CD14-positive monocyte (primary cell): ENCODE data around the gene EMC8. TPM values are rescaled to one million over a fixed set of nuclear protein-coding genes. Genes with fewer than 3 reads are reported as not detected.

ENCODE experiments used
- DNase-seq, 3 donors: peaks; one replicate each; pipeline ENCODE4 v3.0.0-alpha.2; 2011 to 2022
- H2AFZ ChIP-seq: 2 replicates; pipeline ENCODE4 v1.6.0; 2012; ENCODE audit warnings: mild to moderate bottlenecking, low read depth, low read length, inconsistent platforms; ENCODE audit not compliant: insufficient read depth, poor library complexity, severe bottlenecking
- H3K27ac ChIP-seq, 2 donors: 1 replicate in 1 of 2; 2 replicates in 1 of 2; pipeline ENCODE4 v1.5.1; 2012 to 2013; ENCODE audit warnings: low read length in 2 of 2, control low read depth in 1 of 2, inconsistent platforms in 1 of 2, low read depth in 1 of 2, mild to moderate bottlenecking in 1 of 2
- H3K27me3 ChIP-seq, 2 donors: one replicate each; pipeline versions ENCODE4 v1.6.0 to v1.6.1; 2011 to 2013; ENCODE audit warnings: low read length in 2 of 2; ENCODE audit not compliant: control insufficient read depth in 2 of 2, insufficient read depth in 2 of 2
- H3K36me3 ChIP-seq, 2 donors: replicated peaks in 1 of 2; 1 replicate in 1 of 2; 2 replicates in 1 of 2; pipeline versions ENCODE4 v1.5.1 to v1.6.1; 2012 to 2013; ENCODE audit warnings: low read length in 2 of 2, control low read depth in 1 of 2, inconsistent platforms in 1 of 2, mild to moderate bottlenecking in 1 of 2; ENCODE audit not compliant: insufficient read depth in 2 of 2, control insufficient read depth in 1 of 2
- H3K4me1 ChIP-seq, 2 donors: 1 replicate in 1 of 2; 2 replicates in 1 of 2; pipeline versions ENCODE4 v1.5.1 to v1.6.1; 2012 to 2013; ENCODE audit warnings: low read length in 2 of 2, control low read depth in 1 of 2, inconsistent platforms in 1 of 2, mild to moderate bottlenecking in 1 of 2, moderate library complexity in 1 of 2; ENCODE audit not compliant: insufficient read depth in 2 of 2, control insufficient read depth in 1 of 2
- H3K4me2 ChIP-seq: replicated peaks from 2 replicates; pipeline ENCODE3; 2012; ENCODE audit warnings: low read length, moderate library complexity, mild to moderate bottlenecking; ENCODE audit not compliant: poor library complexity, severe bottlenecking; ENCODE audit errors: extremely low read depth
- H3K4me3 ChIP-seq, 3 experiments: fragments of 200-600 bp in 1 of 3; sonication (generic) in 1 of 3; replicated peaks in 1 of 3; 1 replicate in 2 of 3; 2 replicates in 1 of 3; pipeline ENCODE4 v1.5.1; 2011 to 2013; ENCODE audit warnings: low read length in 3 of 3, mild to moderate bottlenecking in 3 of 3, control low read depth in 2 of 3, low read depth in 2 of 3, inconsistent platforms in 1 of 3, moderate library complexity in 1 of 3
- H3K79me2 ChIP-seq: 2 replicates; pipeline ENCODE4 v1.6.0; 2012; ENCODE audit warnings: mild to moderate bottlenecking, control low read depth, inconsistent platforms, low read length, moderate library complexity; ENCODE audit not compliant: insufficient read depth
- H3K9ac ChIP-seq: 2 replicates; pipeline ENCODE4 v1.6.0; 2017; ENCODE audit warnings: low read length, mild to moderate bottlenecking; ENCODE audit not compliant: insufficient read depth, poor library complexity, severe bottlenecking
- H3K9me3 ChIP-seq, 2 donors: replicated peaks in 1 of 2; 1 replicate in 1 of 2; 2 replicates in 1 of 2; pipeline versions ENCODE4 v1.5.1 to v1.6.1; 2012 to 2013; ENCODE audit warnings: low read length in 2 of 2, control low read depth in 1 of 2; ENCODE audit not compliant: control insufficient read depth in 1 of 2, insufficient read depth in 1 of 2
- H4K20me1 ChIP-seq: 2 replicates; pipeline ENCODE4 v1.6.0; 2012; ENCODE audit warnings: mild to moderate bottlenecking, low read length, control low read depth, moderate library complexity; ENCODE audit not compliant: insufficient read depth
- H3K27ac Mint-ChIP-seq, 7 donors: one replicate each; pipeline ENCODE4 v1.8.0; 2020; ENCODE audit warnings: mild to moderate bottlenecking in 7 of 7, mixed read lengths in 7 of 7, moderate library complexity in 6 of 7, inconsistent platforms in 2 of 7
- H3K27me3 Mint-ChIP-seq, 3 donors: one replicate each; pipeline ENCODE4 v1.8.0; 2021 to 2022; ENCODE audit warnings: low read depth in 3 of 3, mild to moderate bottlenecking in 3 of 3, mixed read lengths in 3 of 3, moderate library complexity in 3 of 3, inconsistent platforms in 1 of 3
- H3K36me3 Mint-ChIP-seq, 2 donors: one replicate each; pipeline ENCODE4 v1.8.0; 2020; ENCODE audit warnings: mixed read lengths in 2 of 2, inconsistent platforms in 1 of 2, mild to moderate bottlenecking in 1 of 2
- H3K4me1 Mint-ChIP-seq: one replicate; pipeline ENCODE4 v1.8.0; 2020; ENCODE audit warnings: mild to moderate bottlenecking, mixed read lengths
- H3K4me3 Mint-ChIP-seq, 2 donors: one replicate each; pipeline ENCODE4 v1.8.0; 2020; ENCODE audit warnings: mild to moderate bottlenecking in 2 of 2, mixed read lengths in 2 of 2, moderate library complexity in 1 of 2
- H3K9me3 Mint-ChIP-seq, 7 donors: one replicate each; pipeline ENCODE4 v1.8.0; 2020 to 2022; ENCODE audit warnings: mixed read lengths in 7 of 7, mild to moderate bottlenecking in 6 of 7, moderate library complexity in 6 of 7, inconsistent platforms in 2 of 7
- WGBS: methylation state at CpG from one replicate; pipeline ENCODE4 v1.1.5; 2013; ENCODE audit warnings: missing lambda C conversion rate; ENCODE audit not compliant: insufficient coverage; 5-methylcytosine and 5-hydroxymethylcytosine counted together
- intact Hi-C, 2 donors: fragments of 100-400 bp; cut with micrococcal nuclease; formaldehyde crosslinking; loops; one replicate each; pipeline versions ENCODE4 v1.15.0 to v1.15.1; 2023
- polyA plus RNA-seq, 3 donors: library from polyadenylated mRNA; depleted of rRNA in 1 of 3; unstranded in 2 of 3; stranded (reverse) in 1 of 3; fragments of 300-500 nt in 2 of 3; fragments of >200 nt in 1 of 3; fragmentation: Illumina TruSeq in 2 of 3; gene quantifications; 1 replicate in 2 of 3; 2 replicates in 1 of 3; pipeline ENCODE4 v1.2.3, GENCODE V29; 2012 to 2021
- TF ChIP-seq, protein P1 (sequence below): fragments of 200-600 bp; IDR thresholded peaks from one replicate; pipeline ENCODE4 v1.8.0; 2022; ENCODE audit warnings: antibody characterized with exemption, mild to moderate bottlenecking

The EMC8 gene
- polyA plus RNA-seq, 3 donors, result 28.2 to 30.0 (median 29.9) TPM

DNA sequence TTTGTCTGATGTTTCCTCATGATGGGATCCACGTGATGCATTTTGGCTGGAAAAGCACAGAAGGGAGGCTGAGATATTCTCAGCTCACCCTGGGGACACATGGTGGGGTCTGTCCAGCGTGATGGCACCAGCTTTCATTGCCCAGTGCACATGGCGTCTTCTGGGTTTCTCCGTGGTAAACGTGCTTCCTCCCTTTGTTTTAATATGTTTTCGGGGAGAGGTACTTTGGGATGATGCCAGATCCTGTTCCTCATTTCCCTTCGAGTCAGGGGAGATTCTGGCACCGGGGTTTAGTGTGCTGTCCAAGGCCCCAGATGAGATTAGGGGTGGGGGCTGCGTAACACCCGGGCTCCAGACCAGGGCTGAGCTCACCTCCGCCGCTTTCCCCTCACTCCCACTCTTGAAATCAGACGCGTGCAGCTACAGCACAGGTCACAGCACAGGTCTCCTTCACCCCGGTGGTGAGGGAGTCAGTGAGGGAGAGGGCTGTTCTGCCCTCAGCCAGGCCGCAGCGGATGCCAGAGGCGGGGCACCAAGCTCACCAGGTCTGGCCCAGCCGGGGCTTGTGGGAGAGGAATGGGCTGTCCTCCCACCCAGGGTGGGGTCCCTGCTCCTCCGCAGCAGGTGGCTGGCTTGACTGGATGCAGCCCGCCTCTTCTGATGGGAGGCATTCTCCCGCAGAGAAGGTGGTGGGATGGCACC lies 34.0 kb upstream of the EMC8 start:
- Histone ChIP-seq H3K4me3 (no peak overlapping the region), H3K27ac (no peak overlapping the region), H3K36me3 (no peaks in the 10 kb centered on the region), H3K9me3 (peaks cover 0 to 3% of the 10 kb centered on the region in 2 donors), H3K9ac (no peak overlapping the region), H4K20me1 (no peaks in the 10 kb centered on the region), H3K4me1 (peaks cover 59% of the 10 kb centered on the region in 2 donors), H2AFZ (peak overlapping the region; percentile 32), H3K79me2 (no peaks in the 10 kb centered on the region), H3K4me2 (no peak overlapping the region), H3K27me3 (no peaks in the 10 kb centered on the region)
- peak; percentile 27 to 65 (median 38) for DNase-seq
- Mint-ChIP-seq H3K36me3 (peaks cover 0 to 9% of the 10 kb centered on the region in 2 donors), H3K4me1 (peaks cover 73% of the 10 kb centered on the region), H3K4me3 (peak overlapping the region in 1 of 2 donors; percentile 61), H3K9me3 (peaks cover 0 to 9% (median 6%) of the 10 kb centered on the region in 7 donors), H3K27ac (peak overlapping the region in 5 of 7 donors; percentile 5 to 81 (median 42)), H3K27me3 (peaks cover 2 to 14% (median 10%) of the 10 kb centered on the region in 3 donors)
- intact Hi-C loops, result no loop called here
- 58% methylated on average over 12 of the region's 22 CpGs for WGBS
- TF ChIP-seq, protein P1, sequence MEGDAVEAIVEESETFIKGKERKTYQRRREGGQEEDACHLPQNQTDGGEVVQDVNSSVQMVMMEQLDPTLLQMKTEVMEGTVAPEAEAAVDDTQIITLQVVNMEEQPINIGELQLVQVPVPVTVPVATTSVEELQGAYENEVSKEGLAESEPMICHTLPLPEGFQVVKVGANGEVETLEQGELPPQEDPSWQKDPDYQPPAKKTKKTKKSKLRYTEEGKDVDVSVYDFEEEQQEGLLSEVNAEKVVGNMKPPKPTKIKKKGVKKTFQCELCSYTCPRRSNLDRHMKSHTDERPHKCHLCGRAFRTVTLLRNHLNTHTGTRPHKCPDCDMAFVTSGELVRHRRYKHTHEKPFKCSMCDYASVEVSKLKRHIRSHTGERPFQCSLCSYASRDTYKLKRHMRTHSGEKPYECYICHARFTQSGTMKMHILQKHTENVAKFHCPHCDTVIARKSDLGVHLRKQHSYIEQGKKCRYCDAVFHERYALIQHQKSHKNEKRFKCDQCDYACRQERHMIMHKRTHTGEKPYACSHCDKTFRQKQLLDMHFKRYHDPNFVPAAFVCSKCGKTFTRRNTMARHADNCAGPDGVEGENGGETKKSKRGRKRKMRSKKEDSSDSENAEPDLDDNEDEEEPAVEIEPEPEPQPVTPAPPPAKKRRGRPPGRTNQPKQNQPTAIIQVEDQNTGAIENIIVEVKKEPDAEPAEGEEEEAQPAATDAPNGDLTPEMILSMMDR, result no peak

DNA sequence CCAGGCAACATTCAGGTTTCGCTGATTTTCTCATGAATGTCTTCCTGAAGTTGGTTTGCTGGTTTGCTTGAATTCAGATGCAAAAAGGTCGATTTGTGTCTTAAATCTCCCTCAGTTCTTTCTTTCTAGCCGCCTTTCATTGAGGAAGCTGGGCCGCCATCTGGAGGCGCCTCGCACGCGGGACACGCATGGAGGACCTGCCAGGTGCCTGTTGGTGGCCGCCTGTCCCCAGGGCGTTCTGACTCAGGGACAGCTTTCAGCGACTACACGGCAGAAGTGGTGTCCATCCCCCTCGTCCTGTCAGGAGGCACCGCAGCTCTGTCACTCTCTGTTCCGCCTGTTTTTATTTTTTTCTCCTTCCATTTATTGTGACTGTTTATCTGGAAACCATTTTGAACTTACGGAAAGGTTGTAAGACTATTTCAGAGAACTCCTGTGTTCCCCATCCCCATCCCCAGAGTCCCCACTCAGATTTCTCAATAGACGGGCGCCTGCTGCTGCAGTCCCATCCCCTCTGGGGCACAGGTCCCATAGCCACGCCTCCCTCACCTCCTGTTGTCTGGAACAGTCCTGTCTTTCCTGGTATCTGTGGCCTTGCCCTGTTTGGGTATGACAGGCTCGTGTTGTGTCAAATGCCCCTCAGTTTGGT lies 33.4 kb upstream of the EMC8 start:
- no peaks in the 10 kb centered on the region for H3K36me3 ChIP-seq
- peaks cover 52% of the 10 kb centered on the region in 2 donors for H3K4me1 ChIP-seq
- no peak overlapping the region for H3K4me2 ChIP-seq
- Mint-ChIP-seq H3K9me3 (peaks cover 0 to 9% (median 6%) of the 10 kb centered on the region in 7 donors), H3K27ac (peak overlapping the region in 4 of 7 donors; percentile 5 to 81 (median 50)), H3K27me3 (peaks cover 2 to 14% (median 10%) of the 10 kb centered on the region in 3 donors), H3K36me3 (peaks cover 0 to 9% of the 10 kb centered on the region in 2 donors), H3K4me3 (peak overlapping the region in 1 of 2 donors; percentile 61), H3K4me1 (peaks cover 66% of the 10 kb centered on the region)
- peaks cover 0 to 3% of the 10 kb centered on the region in 2 donors for H3K9me3 ChIP-seq
- no peak overlapping the region for H3K9ac ChIP-seq
- no peak overlapping the region for H3K27ac ChIP-seq
- TF ChIP-seq, protein P1, result no peak
- no peaks in the 10 kb centered on the region for H4K20me1 ChIP-seq
- H3K4me3 ChIP-seq, result no peak overlapping the region
- peak overlapping the region; percentile 32 for H2AFZ ChIP-seq
- no peak for DNase-seq
- no peaks in the 10 kb centered on the region for H3K79me2 ChIP-seq
- WGBS, result 71% methylated on average over 16 of the region's 21 CpGs
- no peaks in the 10 kb centered on the region for H3K27me3 ChIP-seq
- intact Hi-C loops, result no loop called here
